WTC11 (cell line): ENCODE data around the gene SPTBN4. TPM values are rescaled to one million over a fixed set of nuclear protein-coding genes. Genes with fewer than 3 reads are reported as not detected.

Source experiments
- CBFB ChIP-seq: sonication (generic); formaldehyde crosslinking; IDR thresholded peaks from 2 replicates; pipeline ENCODE4 v1.8.1; 2022; ENCODE audit warnings: mild to moderate bottlenecking, low read depth, missing genetic modification reagents
- CREB1 ChIP-seq: sonication (generic); formaldehyde crosslinking; IDR thresholded peaks from 2 replicates; pipeline ENCODE4 v1.8.0; 2023; ENCODE audit warnings: mild to moderate bottlenecking, missing genetic modification reagents
- ELF4 ChIP-seq: sonication (generic); formaldehyde crosslinking; IDR thresholded peaks from 2 replicates; pipeline ENCODE4 v1.8.1; 2022; ENCODE audit warnings: low read depth, mild to moderate bottlenecking, moderate library complexity, missing genetic modification reagents
- EMX1 ChIP-seq: fragments of 250-450 bp; sonication (Bioruptor Pico); IDR thresholded peaks from 2 replicates; pipeline ENCODE4 v1.8.0; 2021; ENCODE audit warnings: mild to moderate bottlenecking
- FOXK1 ChIP-seq: sonication (generic); formaldehyde crosslinking; IDR thresholded peaks from 2 replicates; pipeline ENCODE4 v1.8.0; 2022; ENCODE audit warnings: mild to moderate bottlenecking, moderate library complexity, missing genetic modification reagents
- FOXP1 ChIP-seq: sonication (generic); formaldehyde crosslinking; IDR thresholded peaks from 2 replicates; pipeline ENCODE4 v1.8.0; 2022; ENCODE audit warnings: missing genetic modification reagents, mild to moderate bottlenecking, moderate library complexity, borderline replicate concordance
- HMGA2 ChIP-seq: fragments of 250-450 bp; sonication (Bioruptor Pico); IDR thresholded peaks from 2 replicates; pipeline ENCODE4 v1.4.0; 2021; ENCODE audit warnings: mild to moderate bottlenecking, moderate library complexity
- KAT7 ChIP-seq: sonication (generic); formaldehyde crosslinking; IDR thresholded peaks from 2 replicates; pipeline ENCODE4 v1.8.1; 2023; ENCODE audit warnings: missing genetic modification reagents, mild to moderate bottlenecking, borderline replicate concordance
- MYBL2 ChIP-seq: sonication (generic); formaldehyde crosslinking; IDR thresholded peaks from 2 replicates; pipeline ENCODE4 v1.8.1; 2023; ENCODE audit warnings: mild to moderate bottlenecking, moderate library complexity, missing genetic modification reagents
- NFATC4 ChIP-seq: fragments of 250-450 bp; sonication (Bioruptor Pico); IDR thresholded peaks from 2 replicates; pipeline ENCODE4 v1.9.0; 2021; ENCODE audit warnings: mild to moderate bottlenecking
- NR3C1 ChIP-seq: sonication (generic); formaldehyde crosslinking; conservative IDR thresholded peaks from 2 replicates; pipeline ENCODE4 v1.8.1; 2023; ENCODE audit warnings: low read depth, mild to moderate bottlenecking, missing genetic modification reagents
- PRRX2 ChIP-seq: fragments of 250-450 bp; sonication (Bioruptor Pico); IDR thresholded peaks from 2 replicates; pipeline ENCODE4 v1.8.0; 2021; ENCODE audit warnings: mild to moderate bottlenecking
- SOX15 ChIP-seq: fragments of 250-450 bp; sonication (Bioruptor Pico); IDR thresholded peaks from 2 replicates; pipeline ENCODE4 v1.9.0; 2021; ENCODE audit warnings: mild to moderate bottlenecking
- TEAD4 ChIP-seq: sonication (generic); formaldehyde crosslinking; IDR thresholded peaks from 2 replicates; pipeline ENCODE4 v1.8.0; 2022; ENCODE audit warnings: mild to moderate bottlenecking, missing genetic modification reagents
- TP53 ChIP-seq: sonication (generic); formaldehyde crosslinking; IDR thresholded peaks from 2 replicates; pipeline ENCODE4 v1.8.1; 2023; ENCODE audit warnings: mild to moderate bottlenecking, missing genetic modification reagents
- ZNF219 ChIP-seq: sonication (generic); formaldehyde crosslinking; IDR thresholded peaks from 2 replicates; pipeline ENCODE4 v1.8.0; 2023; ENCODE audit warnings: missing genetic modification reagents, mild to moderate bottlenecking, borderline replicate concordance
- ZNF423 ChIP-seq: fragments of 250-450 bp; sonication (Bioruptor Pico); IDR thresholded peaks from 2 replicates; pipeline ENCODE4 v2.1.2; 2022; ENCODE audit warnings: mild to moderate bottlenecking, moderate library complexity
- ZNF671 ChIP-seq: fragments of 250-450 bp; sonication (Bioruptor Pico); IDR thresholded peaks from 2 replicates; pipeline ENCODE4 v1.8.0; 2021; ENCODE audit warnings: mild to moderate bottlenecking
- total RNA-seq: library from RNA; stranded (reverse); gene quantifications from 3 replicates; pipeline ENCODE4 v1.2.3, GENCODE V29; 2021
- TF ChIP-seq, protein P1 (sequence below): sonication (generic); formaldehyde crosslinking; IDR thresholded peaks from 2 replicates; pipeline ENCODE4 v1.8.0; 2023; ENCODE audit warnings: missing genetic modification reagents, mild to moderate bottlenecking, borderline replicate concordance
- TF ChIP-seq, protein P2 (sequence below): sonication (generic); formaldehyde crosslinking; conservative IDR thresholded peaks from 2 replicates; pipeline ENCODE4 v1.8.1; 2022; ENCODE audit warnings: mild to moderate bottlenecking, missing genetic modification reagents
- TF ChIP-seq, protein P3 (sequence below): sonication (generic); formaldehyde crosslinking; IDR thresholded peaks from 2 replicates; pipeline ENCODE4 v1.8.0; 2022; ENCODE audit warnings: mild to moderate bottlenecking, missing genetic modification reagents
- TF ChIP-seq, protein P4 (sequence below): sonication (generic); formaldehyde crosslinking; IDR thresholded peaks from 2 replicates; pipeline ENCODE4 v1.8.0; 2022; ENCODE audit warnings: mild to moderate bottlenecking, missing genetic modification reagents
- TF ChIP-seq, protein P5 (sequence below): sonication (generic); formaldehyde crosslinking; IDR thresholded peaks from 2 replicates; pipeline ENCODE4 v1.8.0; 2023; ENCODE audit warnings: missing genetic modification reagents
- TF ChIP-seq, protein P6 (sequence below): sonication (generic); formaldehyde crosslinking; IDR thresholded peaks from 2 replicates; pipeline ENCODE4 v1.8.1; 2023; ENCODE audit warnings: mild to moderate bottlenecking, missing genetic modification reagents
- TF ChIP-seq, protein P7 (sequence below): sonication (generic); formaldehyde crosslinking; IDR thresholded peaks from 2 replicates; pipeline ENCODE4 v1.8.1; 2023; ENCODE audit warnings: mild to moderate bottlenecking, missing genetic modification reagents, moderate library complexity
- TF ChIP-seq, protein P8 (sequence below): fragments of 250-450 bp; sonication (Bioruptor Pico); IDR thresholded peaks from 2 replicates; pipeline ENCODE4 v1.9.0; 2021; ENCODE audit warnings: moderate library complexity, mild to moderate bottlenecking, inconsistent platforms, borderline replicate concordance
- TF ChIP-seq, protein P9 (sequence below): sonication (generic); formaldehyde crosslinking; IDR thresholded peaks from 2 replicates; pipeline ENCODE4 v1.8.0; 2022; ENCODE audit warnings: mild to moderate bottlenecking, missing genetic modification reagents

SPTBN4 gene
- total RNA-seq, 1 experiment from 2014 or later: 2.8 TPM

DNA sequence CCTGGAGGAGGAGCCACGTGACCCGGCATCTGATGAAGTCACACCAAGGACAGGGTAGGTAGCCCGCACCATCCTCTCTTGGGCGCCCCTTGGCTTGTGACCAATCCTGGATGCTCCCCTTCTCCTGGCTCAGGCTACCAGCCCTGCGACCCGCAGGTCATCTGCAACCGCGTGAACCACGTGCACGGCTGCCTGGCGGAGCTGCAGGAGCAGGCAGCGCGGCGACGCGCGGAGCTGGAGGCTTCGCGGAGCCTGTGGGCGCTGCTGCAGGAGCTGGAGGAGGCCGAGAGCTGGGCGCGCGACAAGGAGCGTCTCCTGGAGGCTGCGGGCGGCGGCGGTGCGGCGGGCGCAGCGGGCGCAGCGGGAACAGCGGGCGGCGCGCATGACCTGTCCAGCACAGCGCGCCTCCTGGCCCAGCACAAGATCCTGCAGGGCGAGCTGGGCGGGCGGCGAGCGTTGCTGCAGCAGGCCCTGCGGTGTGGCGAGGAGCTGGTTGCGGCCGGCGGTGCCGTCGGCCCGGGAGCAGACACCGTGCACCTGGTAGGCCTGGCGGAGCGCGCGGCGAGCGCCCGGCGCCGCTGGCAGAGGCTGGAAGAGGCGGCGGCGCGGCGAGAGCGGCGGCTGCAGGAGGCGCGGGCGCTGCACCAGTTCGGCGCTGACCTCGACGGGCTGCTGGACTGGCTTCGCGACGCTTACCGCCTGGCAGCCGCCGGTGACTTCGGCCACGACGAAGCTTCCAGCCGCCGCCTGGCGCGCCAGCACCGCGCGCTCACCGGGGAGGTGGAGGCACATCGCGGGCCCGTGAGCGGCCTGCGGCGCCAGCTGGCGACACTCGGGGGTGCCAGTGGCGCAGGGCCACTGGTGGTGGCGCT is 45.9 kb downstream of the SPTBN4 start (continued):
- TF ChIP-seq, protein P1, sequence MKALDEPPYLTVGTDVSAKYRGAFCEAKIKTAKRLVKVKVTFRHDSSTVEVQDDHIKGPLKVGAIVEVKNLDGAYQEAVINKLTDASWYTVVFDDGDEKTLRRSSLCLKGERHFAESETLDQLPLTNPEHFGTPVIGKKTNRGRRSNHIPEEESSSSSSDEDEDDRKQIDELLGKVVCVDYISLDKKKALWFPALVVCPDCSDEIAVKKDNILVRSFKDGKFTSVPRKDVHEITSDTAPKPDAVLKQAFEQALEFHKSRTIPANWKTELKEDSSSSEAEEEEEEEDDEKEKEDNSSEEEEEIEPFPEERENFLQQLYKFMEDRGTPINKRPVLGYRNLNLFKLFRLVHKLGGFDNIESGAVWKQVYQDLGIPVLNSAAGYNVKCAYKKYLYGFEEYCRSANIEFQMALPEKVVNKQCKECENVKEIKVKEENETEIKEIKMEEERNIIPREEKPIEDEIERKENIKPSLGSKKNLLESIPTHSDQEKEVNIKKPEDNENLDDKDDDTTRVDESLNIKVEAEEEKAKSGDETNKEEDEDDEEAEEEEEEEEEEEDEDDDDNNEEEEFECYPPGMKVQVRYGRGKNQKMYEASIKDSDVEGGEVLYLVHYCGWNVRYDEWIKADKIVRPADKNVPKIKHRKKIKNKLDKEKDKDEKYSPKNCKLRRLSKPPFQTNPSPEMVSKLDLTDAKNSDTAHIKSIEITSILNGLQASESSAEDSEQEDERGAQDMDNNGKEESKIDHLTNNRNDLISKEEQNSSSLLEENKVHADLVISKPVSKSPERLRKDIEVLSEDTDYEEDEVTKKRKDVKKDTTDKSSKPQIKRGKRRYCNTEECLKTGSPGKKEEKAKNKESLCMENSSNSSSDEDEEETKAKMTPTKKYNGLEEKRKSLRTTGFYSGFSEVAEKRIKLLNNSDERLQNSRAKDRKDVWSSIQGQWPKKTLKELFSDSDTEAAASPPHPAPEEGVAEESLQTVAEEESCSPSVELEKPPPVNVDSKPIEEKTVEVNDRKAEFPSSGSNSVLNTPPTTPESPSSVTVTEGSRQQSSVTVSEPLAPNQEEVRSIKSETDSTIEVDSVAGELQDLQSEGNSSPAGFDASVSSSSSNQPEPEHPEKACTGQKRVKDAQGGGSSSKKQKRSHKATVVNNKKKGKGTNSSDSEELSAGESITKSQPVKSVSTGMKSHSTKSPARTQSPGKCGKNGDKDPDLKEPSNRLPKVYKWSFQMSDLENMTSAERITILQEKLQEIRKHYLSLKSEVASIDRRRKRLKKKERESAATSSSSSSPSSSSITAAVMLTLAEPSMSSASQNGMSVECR (CRISPR knock-in tag): peak; percentile 80; the same call in 1 of the 2 replicates
- TF ChIP-seq PRRX2 (CRISPR knock-in tag): no peak
- TF ChIP-seq, protein P2, sequence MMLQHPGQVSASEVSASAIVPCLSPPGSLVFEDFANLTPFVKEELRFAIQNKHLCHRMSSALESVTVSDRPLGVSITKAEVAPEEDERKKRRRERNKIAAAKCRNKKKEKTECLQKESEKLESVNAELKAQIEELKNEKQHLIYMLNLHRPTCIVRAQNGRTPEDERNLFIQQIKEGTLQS: peak; percentile 67
- peak; percentile 97 for TF ChIP-seq TP53 (CRISPR knock-in tag)
- TF ChIP-seq ZNF671: no peak
- TF ChIP-seq NR3C1 (CRISPR knock-in tag): peak; percentile 88
- TF ChIP-seq, protein P3, sequence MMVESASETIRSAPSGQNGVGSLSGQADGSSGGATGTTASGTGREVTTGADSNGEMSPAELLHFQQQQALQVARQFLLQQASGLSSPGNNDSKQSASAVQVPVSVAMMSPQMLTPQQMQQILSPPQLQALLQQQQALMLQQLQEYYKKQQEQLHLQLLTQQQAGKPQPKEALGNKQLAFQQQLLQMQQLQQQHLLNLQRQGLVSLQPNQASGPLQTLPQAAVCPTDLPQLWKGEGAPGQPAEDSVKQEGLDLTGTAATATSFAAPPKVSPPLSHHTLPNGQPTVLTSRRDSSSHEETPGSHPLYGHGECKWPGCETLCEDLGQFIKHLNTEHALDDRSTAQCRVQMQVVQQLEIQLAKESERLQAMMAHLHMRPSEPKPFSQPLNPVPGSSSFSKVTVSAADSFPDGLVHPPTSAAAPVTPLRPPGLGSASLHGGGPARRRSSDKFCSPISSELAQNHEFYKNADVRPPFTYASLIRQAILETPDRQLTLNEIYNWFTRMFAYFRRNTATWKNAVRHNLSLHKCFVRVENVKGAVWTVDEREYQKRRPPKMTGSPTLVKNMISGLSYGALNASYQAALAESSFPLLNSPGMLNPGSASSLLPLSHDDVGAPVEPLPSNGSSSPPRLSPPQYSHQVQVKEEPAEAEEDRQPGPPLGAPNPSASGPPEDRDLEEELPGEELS (CRISPR knock-in tag): peak; percentile 97
- peak; percentile 85 for TF ChIP-seq CREB1
- TF ChIP-seq, protein P4, sequence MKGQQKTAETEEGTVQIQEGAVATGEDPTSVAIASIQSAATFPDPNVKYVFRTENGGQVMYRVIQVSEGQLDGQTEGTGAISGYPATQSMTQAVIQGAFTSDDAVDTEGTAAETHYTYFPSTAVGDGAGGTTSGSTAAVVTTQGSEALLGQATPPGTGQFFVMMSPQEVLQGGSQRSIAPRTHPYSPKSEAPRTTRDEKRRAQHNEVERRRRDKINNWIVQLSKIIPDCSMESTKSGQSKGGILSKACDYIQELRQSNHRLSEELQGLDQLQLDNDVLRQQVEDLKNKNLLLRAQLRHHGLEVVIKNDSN (CRISPR knock-in tag): peak; percentile 87
- TF ChIP-seq KAT7: peak; percentile 96; the same call in 1 of the 2 replicates
- TF ChIP-seq, protein P5, sequence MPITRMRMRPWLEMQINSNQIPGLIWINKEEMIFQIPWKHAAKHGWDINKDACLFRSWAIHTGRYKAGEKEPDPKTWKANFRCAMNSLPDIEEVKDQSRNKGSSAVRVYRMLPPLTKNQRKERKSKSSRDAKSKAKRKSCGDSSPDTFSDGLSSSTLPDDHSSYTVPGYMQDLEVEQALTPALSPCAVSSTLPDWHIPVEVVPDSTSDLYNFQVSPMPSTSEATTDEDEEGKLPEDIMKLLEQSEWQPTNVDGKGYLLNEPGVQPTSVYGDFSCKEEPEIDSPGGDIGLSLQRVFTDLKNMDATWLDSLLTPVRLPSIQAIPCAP (CRISPR knock-in tag): peak; percentile 94
- TF ChIP-seq, protein P6, sequence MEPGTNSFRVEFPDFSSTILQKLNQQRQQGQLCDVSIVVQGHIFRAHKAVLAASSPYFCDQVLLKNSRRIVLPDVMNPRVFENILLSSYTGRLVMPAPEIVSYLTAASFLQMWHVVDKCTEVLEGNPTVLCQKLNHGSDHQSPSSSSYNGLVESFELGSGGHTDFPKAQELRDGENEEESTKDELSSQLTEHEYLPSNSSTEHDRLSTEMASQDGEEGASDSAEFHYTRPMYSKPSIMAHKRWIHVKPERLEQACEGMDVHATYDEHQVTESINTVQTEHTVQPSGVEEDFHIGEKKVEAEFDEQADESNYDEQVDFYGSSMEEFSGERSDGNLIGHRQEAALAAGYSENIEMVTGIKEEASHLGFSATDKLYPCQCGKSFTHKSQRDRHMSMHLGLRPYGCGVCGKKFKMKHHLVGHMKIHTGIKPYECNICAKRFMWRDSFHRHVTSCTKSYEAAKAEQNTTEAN (CRISPR knock-in tag): peak; percentile 86; the same call in 1 of the 2 replicates
- TF ChIP-seq, protein P7, sequence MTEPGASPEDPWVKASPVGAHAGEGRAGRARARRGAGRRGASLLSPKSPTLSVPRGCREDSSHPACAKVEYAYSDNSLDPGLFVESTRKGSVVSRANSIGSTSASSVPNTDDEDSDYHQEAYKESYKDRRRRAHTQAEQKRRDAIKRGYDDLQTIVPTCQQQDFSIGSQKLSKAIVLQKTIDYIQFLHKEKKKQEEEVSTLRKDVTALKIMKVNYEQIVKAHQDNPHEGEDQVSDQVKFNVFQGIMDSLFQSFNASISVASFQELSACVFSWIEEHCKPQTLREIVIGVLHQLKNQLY (CRISPR knock-in tag): 0 out of 2 replicates have a peak, but pooled peaks have one; percentile 91
- TF ChIP-seq CBFB (CRISPR knock-in tag): peak; percentile 35; the same call in 1 of the 2 replicates
- no peak for TF ChIP-seq HMGA2 (CRISPR knock-in tag)
- no peak for TF ChIP-seq EMX1 (CRISPR knock-in tag)
- TF ChIP-seq MYBL2 (CRISPR knock-in tag): 0 out of 2 replicates have a peak, but pooled peaks have one; percentile 61
- TF ChIP-seq FOXP1 (CRISPR knock-in tag): peak; percentile 98
- peak; percentile 89 for TF ChIP-seq TEAD4 (CRISPR knock-in tag)
- no peak for TF ChIP-seq SOX15 (CRISPR knock-in tag)
- TF ChIP-seq ELF4 (CRISPR knock-in tag): peak; percentile 58; the same call in 1 of the 2 replicates
- peak; percentile 96 for TF ChIP-seq ZNF219
- TF ChIP-seq, protein P8, sequence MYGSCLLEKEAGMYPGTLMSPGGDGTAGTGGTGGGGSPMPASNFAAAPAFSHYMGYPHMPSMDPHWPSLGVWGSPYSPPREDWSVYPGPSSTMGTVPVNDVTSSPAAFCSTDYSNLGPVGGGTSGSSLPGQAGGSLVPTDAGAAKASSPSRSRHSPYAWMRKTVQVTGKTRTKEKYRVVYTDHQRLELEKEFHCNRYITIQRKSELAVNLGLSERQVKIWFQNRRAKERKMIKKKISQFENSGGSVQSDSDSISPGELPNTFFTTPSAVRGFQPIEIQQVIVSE (CRISPR knock-in tag): no peak
- TF ChIP-seq ZNF423 (CRISPR knock-in tag): 0 out of 2 replicates have a peak, but pooled peaks have one; percentile 33
- peak; percentile 79 for TF ChIP-seq FOXK1
- no peak for TF ChIP-seq NFATC4 (CRISPR knock-in tag)
- TF ChIP-seq, protein P9, sequence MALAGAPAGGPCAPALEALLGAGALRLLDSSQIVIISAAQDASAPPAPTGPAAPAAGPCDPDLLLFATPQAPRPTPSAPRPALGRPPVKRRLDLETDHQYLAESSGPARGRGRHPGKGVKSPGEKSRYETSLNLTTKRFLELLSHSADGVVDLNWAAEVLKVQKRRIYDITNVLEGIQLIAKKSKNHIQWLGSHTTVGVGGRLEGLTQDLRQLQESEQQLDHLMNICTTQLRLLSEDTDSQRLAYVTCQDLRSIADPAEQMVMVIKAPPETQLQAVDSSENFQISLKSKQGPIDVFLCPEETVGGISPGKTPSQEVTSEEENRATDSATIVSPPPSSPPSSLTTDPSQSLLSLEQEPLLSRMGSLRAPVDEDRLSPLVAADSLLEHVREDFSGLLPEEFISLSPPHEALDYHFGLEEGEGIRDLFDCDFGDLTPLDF (CRISPR knock-in tag): no peak; the same call in 1 of the 2 replicates
